Left colon (tissue), 2 donors: ENCODE data around the gene PPP1R9A. TPM values are rescaled to one million over a fixed set of nuclear protein-coding genes. Genes with fewer than 3 reads are reported as not detected.

Experiments used
- ATAC-seq: fragments of 200-7000 bp; cut with Tn5 transposase; one replicate; pipeline ENCODE4 v1.9.1; 2020; ENCODE audit warnings: mild to moderate bottlenecking, moderate library complexity
- DNase-seq, 2 donors: peaks; one replicate each; pipeline ENCODE4 v3.0.0-alpha.2; 2020
- intact Hi-C, 2 donors: fragments of 100-400 bp; cut with DNase I in 1 of 2; cut with micrococcal nuclease in 1 of 2; formaldehyde crosslinking; loops; one replicate each; pipeline versions ENCODE4 v1.11.2 to v1.14.0; 2022; cut with DNase I, micrococcal nuclease
- total RNA-seq, 2 donors: library from RNA; stranded (reverse); fragmentation: NEBNext Ultra II Directional; extraction: Animal tissue kit (Norgen Biotek cat#: 25700); gene quantifications; one replicate each; pipeline ENCODE4 v1.2.1, GENCODE V29; 2021
- donor health status: DM: no; HTN: no; CAD: no.
- donor health status: DM: yes; HTN: yes; CAD: no.

PPP1R9A gene
- total RNA-seq, 2 donors from 2014 or later = 24.0 to 24.5 TPM

DNA sequence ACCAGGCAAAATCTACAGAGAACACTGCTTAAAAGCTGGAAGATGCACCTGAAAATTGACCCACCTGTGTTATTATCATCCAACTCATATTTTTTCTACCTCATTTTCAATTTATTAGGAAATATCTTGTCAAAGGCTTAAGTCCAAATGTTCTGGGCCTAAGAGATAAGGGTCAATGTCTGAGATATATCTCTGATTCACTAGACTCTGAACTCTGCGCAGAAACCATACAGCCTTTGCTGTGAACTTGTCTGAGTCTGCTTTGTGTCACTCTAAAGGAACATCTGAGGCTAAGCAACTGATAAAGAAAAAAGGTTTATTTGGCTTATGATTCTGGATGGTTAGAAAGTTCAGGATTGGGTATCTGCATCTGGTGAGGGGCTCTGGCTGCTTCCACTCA is 413.3 kb downstream of the PPP1R9A start:
- intact Hi-C loops = no loop called here
- ATAC-seq = no peak
- no peak for DNase-seq

DNA sequence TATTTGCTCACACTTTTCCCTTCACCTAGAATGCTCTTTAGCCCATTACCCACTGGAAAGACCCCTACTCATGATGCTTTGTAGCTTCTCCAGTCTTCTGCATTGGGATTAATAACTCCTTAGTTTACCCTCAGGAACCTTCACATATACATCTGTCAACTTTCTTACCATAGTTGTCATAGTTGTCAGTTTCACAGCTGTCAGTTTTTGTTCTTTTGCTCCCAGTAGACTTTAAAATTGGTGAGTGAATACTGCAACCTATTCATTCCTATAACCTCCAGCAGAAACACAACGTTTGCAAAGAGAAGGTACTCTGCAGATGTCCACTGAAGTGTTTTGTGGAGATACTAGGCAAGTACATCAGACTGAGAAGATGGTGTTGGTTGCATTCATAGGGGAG is 414.3 kb downstream of the PPP1R9A start:
- intact Hi-C loops = no loop called here
- no peak for DNase-seq
- ATAC-seq = no peak

GRCh38 chr7:95322396-95322795 is 415.0 kb downstream of the PPP1R9A start:
- DNase-seq (no peak), ATAC-seq (no peak)
- intact Hi-C loops = no loop called here

DNA sequence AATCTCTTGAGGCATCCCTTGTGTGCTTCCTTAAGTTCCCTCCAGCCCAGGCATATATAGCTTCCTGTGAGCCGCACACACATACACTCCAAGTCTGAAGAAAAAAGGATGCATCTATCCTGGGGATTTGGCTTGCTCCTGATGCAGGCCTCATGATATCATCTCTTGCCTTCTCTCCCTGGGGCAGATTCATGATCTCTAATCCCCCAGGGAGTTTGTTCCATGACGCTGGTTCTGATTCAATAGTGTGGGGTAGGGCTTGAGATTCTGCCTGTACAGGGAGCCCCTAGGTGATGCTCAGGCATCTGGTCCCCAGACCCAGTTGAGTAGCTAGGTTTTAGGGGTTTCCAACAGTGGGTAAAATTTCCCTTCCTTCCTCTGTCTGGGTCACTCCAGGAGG is 415.5 kb downstream of the PPP1R9A start:
- ATAC-seq (no peak), DNase-seq (no peak)
- intact Hi-C loops = no loop called here

DNA sequence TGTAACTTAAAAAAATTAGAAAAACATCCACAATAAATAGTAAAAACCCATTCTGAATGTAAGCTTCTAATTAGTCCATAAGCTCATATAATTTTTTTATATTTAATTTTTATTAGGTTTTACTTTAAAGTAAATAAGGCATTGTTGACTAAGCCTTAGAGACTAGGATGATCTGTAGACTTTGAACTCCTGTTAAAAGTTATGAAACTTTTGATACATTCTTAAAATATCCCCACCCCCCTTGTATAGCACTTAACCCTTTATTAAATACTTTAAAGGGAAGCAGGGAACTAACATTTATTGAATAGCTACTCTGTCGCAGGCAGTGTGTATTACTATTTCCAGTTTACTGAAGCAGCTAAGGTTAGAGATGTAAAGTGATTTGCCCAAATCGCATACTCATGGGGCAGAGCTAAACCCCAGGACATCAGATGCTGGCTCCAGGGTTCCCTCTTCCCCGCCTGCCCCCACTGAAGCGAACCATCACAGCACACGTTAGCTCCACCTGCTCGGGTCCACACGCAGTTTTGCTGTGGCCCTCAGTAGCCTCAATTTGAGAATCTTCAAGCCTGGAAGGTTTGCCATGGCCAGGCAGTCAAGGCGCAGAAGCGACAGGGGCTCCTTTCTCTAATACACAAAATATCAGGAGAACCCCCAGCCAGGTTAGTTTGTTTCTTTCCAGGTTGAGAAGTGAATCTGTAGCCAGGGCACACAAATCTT is 416.2 kb downstream of the PPP1R9A start:
- no peak for DNase-seq
- no peak for ATAC-seq
- intact Hi-C loops = no loop called here

DNA sequence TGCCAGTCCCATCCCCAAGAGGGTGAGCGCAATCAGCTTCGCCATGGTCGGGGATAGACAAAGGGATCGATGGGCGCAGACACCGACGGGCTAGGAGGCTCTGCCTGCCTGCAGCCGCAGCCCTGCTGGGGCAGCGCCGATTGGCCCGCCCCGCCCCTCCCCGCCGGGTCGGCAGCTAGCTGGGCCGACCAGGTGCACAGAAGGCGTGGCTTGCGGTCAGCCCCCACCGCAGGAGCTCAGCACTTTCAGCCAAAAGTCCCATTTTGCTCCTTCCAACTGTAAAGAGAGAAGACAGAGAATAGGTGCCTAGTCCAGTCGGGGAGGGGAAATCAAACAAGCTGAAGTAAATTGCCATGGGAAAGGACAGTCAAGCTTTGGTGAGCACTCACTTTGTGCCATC is 417.0 kb downstream of the PPP1R9A start, which contains the start of gene PON1:
TSS of gene PON1 (minus strand) at position 102 of the 400 bp plus-strand sequence. CDS start at position 45, 57 bp downstream.
- intact Hi-C loops = no loop called here
- DNase-seq (peak in 1 of 2 donors; percentile 13), ATAC-seq (peak; percentile 62)

DNA sequence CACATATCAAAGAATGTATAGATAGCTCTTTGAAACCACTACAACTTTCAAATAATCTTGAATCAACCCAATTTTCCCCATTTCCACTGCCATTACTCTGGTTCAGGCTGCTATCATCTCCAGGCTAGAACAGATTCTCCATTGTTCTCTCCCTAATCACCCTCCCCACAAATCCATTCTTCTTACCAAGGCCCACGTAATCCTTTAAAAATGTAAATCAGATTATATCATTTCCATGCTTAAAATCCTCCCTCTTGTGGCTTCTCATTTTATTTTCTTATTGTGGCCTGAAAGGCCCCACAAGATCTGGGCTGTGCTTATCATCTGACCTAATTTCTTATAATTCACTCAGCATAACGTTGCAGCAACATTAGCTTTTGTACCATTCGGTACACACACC is 420.0 kb downstream of the PPP1R9A start:
- intact Hi-C loops = no loop called here
- no peak for ATAC-seq
- no peak for DNase-seq

- DNase-seq (no peak), ATAC-seq (peak; percentile 55)
- intact Hi-C loops = no loop called here
Measured at GRCh38 chr7:95330204-95330960, 423.0 kb downstream of the PPP1R9A start.

- ATAC-seq = no peak
- no peak for DNase-seq
- intact Hi-C loops = no loop called here
Measured at GRCh38 chr7:95330961-95331337, 423.6 kb downstream of the PPP1R9A start.

DNA sequence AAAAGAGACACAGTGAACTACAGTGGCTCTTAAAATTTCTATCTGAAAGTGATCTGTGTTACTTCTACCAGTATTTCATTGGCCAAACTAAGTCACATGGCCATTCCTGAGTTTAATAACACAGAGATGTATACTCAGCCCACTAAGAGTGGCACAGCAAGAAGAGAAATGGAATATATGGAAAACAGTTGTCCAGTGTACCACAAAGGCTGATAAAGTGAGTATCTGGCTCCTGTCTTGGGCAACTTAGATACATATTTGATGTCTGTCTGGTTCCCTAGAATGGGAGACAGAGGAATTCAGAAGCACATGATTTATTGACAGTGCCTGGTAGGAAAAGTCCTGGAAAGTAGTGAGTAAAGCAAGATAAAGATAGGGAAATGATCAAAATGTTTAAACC is 427.1 kb downstream of the PPP1R9A start:
- DNase-seq (no peak), ATAC-seq (no peak)
- intact Hi-C loops = no loop called here

GRCh38 chr7:95335093-95335492 is 427.7 kb downstream of the PPP1R9A start:
- intact Hi-C loops = no loop called here
- ATAC-seq = no peak
- DNase-seq = no peak

- intact Hi-C loops = no loop called here
- no peak for DNase-seq
- ATAC-seq = no peak
Measured at GRCh38 chr7:95338832-95339231, 431.4 kb downstream of the PPP1R9A start.

- DNase-seq (no peak), ATAC-seq (no peak)
- intact Hi-C loops = no loop called here
Measured at GRCh38 chr7:95340491-95340890, 433.1 kb downstream of the PPP1R9A start.

DNA sequence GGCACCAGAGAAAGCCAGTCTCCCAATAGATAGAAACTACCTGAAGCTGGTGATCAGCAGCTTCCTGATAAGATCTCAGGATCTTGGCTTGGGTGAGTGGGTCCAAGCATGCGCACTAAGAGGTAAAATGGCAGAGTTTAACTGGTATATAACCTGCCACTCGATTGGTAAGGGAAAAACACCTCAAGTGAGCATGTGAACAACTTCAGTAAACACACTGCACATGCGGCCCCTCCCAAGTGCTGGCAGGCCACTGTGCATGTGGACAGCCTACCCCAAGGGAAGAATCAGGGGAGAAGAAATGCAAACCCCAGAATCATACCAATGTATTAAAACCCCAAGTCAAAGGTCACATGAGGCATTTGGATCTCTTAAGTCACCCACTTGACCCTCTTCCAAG is 434.6 kb downstream of the PPP1R9A start:
- DNase-seq = no peak
- no peak for ATAC-seq
- intact Hi-C loops = no loop called here

- ATAC-seq = no peak
- DNase-seq = no peak
- intact Hi-C loops = no loop called here
Measured at GRCh38 chr7:95342642-95343307, 435.4 kb downstream of the PPP1R9A start.
